GM23248 (cell line): Measurements from ENCODE around the gene NACC2.

ENCODE experiments used
- EZH2 ChIP-seq: fragments of 200-600 bp; sonication (generic); IDR thresholded peaks from 2 replicates; pipeline ENCODE4 v1.6.1; 2018; ENCODE audit warnings: antibody characterized with exemption, mild to moderate bottlenecking; ENCODE audit not compliant: insufficient read depth, poor library complexity, severe bottlenecking
- EZH2phosphoT487 ChIP-seq: fragments of 200-600 bp; sonication (generic); IDR thresholded peaks from 2 replicates; pipeline ENCODE4 v1.6.1; 2018; ENCODE audit warnings: antibody characterized with exemption, moderate library complexity, mild to moderate bottlenecking, low read depth; ENCODE audit not compliant: insufficient read depth

- TF ChIP-seq EZH2 (no peak), EZH2phosphoT487 (no peak)
Observed at GRCh38 chr9:136142859-136143214, 47.7 kb upstream of the NACC2 start.
